GM13977 (cell line): ENCODE data around the gene G3BP2.
"Not testable (repeated sequence)": the region's sequence is repeated elsewhere in the genome, so short reads cannot be mapped to it uniquely, and the experiment has no call there.

Source experiments
- DNase-seq: peaks from one replicate; pipeline ENCODE4 v3.0.0; 2012; ENCODE audit warnings: low spot score
- in situ Hi-C: fragments of 300-500 bp; cut with MboI; formaldehyde crosslinking; loops from one replicate; pipeline ENCODE4 v1.12.0; 2022; ENCODE audit warnings: low sequenced_read_pairs, low pct_unique_long_range_greater_than_20kb, mixed read lengths, inconsistent platforms; ENCODE audit not compliant: unreplicated experiment
- TF ChIP-seq, protein P1 (sequence below): IDR thresholded peaks from 2 replicates; pipeline ENCODE4 v1.5.1; 2012; ENCODE audit warnings: mild to moderate bottlenecking, control low read depth; ENCODE audit not compliant: insufficient read depth; ENCODE audit errors: extremely low read depth, missing control alignments

G3BP2 gene

DNA sequence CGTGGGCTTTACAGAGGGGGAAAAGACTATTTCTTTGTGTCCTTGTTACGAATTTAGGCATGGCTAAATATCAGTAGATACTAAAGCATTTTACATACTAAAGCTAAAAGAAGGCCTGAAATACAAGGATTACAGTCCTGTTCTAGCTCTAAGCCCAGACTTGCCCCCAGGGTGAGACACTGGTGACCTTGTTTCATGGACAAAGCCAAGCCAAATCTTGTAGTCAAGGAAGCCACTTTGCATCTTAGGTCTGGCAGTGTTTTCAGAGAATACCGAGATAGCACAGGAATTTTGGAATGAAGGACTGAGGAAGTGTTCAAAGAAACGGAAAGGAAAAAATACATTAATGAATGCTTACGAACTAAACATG, 733 bp upstream of the G3BP2 start:
- TF ChIP-seq, protein P1, sequence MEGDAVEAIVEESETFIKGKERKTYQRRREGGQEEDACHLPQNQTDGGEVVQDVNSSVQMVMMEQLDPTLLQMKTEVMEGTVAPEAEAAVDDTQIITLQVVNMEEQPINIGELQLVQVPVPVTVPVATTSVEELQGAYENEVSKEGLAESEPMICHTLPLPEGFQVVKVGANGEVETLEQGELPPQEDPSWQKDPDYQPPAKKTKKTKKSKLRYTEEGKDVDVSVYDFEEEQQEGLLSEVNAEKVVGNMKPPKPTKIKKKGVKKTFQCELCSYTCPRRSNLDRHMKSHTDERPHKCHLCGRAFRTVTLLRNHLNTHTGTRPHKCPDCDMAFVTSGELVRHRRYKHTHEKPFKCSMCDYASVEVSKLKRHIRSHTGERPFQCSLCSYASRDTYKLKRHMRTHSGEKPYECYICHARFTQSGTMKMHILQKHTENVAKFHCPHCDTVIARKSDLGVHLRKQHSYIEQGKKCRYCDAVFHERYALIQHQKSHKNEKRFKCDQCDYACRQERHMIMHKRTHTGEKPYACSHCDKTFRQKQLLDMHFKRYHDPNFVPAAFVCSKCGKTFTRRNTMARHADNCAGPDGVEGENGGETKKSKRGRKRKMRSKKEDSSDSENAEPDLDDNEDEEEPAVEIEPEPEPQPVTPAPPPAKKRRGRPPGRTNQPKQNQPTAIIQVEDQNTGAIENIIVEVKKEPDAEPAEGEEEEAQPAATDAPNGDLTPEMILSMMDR = no peak
- in situ Hi-C loops = no loop called here
- DNase-seq = no peak

DNA sequence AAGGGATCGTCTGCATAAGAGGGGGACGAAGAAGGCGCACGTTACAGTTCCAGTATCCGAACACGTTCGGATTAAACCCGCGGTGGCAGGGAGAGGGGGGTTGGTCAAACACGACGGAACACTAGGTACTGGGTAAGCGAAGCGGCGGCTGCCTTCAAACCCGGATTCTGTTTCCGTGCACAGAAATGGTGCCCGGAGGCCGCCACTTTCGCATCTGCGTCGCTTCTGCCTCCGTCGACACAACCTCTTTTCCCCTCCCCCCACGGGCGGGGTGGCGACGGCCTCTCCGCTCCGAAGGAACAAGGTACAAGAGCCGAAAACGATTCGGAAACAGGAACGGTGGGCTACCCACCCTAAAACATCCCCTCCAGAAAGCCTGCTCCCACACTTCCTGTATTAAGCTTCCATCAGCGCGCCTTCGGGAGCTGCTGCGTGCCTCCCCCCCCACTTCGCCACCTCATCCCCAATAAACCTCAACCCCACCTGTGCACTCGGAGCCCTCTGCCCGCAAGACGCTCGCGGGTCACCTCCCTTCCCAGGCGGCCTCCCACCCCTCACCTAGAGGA, 667 bp downstream of the G3BP2 start:
- TF ChIP-seq, protein P1 = no peak
- in situ Hi-C loops = no loop called here
- peak; percentile 59 for DNase-seq

DNA sequence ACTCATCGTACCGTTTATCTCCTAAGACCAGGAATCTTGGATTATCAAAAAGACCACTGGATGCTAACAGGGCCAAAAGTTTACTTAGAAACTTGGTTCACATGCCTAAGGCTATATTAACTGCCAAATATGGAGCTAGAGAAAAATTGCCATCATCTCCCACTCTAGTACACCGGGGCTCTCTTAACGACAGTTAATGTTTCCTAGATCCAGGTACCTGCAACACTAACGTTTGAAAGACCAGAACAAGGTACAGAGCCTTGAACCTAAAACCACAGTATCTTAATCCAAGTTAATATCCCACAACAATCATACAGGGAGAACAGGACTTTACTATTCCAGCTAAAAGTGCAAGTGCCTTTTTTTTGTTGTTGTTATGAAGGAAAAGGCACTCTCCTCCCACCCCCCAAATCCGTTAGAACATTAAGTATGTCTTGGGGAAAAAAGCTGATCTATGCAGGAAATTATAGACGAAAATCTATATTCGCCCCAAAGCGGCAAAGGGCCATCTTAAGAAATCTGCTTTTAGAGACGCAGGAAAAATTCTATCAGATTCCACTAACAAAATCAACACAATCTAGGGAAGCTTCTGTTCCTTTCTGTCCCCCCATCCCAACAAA, 1.3 kb downstream of the G3BP2 start:
- in situ Hi-C loops = no loop called here
- TF ChIP-seq, protein P1 = no peak
- DNase-seq = no peak

DNA sequence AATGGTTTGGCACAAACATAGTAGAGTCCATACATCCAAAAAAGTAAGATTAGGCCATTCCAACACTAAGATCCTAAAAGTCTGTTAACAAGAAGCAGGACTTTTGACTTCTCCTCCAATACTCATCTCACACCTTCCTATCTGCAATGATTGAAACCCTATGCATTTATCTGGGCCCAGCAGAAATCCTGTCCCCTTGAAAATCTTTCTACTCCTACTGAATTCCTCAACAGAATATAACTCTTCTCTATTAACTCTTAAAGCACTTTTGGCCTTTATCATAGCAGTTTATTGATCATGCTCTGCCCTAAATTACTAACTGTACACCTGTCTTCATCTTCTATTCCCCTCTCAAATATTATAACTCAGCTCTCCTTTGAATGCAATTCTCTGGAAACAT, 4.6 kb downstream of the G3BP2 start:
- no peak for DNase-seq
- in situ Hi-C loops = no loop called here
- TF ChIP-seq, protein P1 = no peak

DNA sequence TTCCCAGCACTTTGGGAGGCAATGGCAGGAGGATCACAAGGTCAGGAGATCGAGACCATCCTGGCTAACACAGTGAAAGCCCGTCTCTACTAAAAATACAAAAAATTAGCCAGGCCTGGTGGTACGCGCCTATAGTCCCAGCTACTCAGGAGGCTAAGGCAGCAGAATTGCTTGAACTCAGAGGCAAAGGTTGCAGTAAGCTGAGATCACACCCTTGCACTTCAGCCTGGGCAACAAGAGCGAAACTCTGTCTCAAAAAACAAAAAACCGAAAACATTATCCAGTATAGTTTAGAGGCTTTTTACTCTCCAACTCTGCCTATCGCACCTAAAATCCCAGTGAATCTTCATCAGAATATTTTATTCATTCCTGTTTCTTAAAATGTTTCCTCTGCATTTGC, 5.6 kb downstream of the G3BP2 start:
- DNase-seq, in situ Hi-C loops: not testable (repeated sequence)

DNA sequence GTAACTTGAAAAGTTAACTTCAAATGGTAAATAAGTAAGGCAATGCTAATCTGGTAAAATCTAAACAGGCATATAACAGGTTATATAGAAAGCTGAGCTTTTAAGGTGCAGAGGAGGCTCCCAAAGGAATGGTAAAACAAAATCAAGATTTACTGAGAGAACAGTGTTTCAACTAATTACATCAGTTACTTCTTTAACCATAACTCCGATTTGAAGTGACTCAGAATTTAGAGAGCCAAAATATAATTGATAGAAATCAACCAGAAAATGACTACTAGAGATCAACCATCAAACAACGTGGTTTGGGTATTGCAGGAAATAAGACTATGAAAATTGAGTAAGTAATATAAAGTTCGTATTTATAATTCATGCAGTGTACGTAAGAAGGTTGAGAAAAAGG, 6.9 kb downstream of the G3BP2 start:
- in situ Hi-C loops = no loop called here
- no peak for DNase-seq
- TF ChIP-seq, protein P1 = no peak

DNA sequence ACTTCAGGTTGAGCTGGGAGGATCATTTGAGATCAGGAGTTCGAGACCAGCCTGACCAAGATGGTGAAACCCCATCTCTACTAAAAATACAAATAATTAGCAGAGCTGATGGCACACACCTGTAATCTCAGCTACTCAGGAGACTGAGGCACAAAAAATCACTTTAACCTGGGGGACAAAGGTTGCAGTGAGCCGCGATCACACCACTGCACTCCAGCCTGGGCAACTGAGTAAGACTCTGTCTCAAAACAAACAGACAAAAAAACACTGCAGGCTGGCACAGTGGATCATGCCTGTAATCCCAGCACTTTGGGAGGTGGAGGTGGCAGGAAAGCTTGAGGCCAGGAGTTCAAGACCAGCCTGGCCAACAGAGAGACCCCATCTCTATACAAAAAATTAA, 8.6 kb downstream of the G3BP2 start:
- in situ Hi-C loops, DNase-seq: not testable (repeated sequence)

DNA sequence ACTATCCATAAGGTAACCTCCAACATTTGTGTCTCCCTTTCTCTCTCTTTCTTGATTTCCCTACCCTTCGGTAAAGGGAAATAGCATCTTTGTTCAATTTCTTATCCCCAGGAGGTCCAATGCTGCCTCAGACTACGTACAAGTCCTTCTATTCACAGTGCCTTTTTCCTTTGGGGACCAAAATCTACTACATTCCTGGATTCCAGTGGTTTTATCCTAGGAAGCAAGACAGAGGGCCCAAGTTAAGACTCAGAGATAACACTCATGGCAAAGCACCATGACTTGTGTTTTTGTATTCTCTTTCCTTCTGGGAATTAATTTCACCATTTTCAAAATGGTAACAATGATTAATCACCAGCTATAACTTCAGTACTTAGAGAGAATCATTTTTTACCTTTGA, 10.6 kb downstream of the G3BP2 start:
- in situ Hi-C loops = no loop called here
- no peak for DNase-seq
- TF ChIP-seq, protein P1 = no peak
